Esophagus muscularis mucosa (tissue), 4 donors: ENCODE data around the gene ADAMTS17. TPM values are rescaled to one million over a fixed set of nuclear protein-coding genes. Genes with fewer than 3 reads are reported as not detected.

Experiments
- DNase-seq: peaks from one replicate; pipeline ENCODE4 v3.0.0-alpha.2; 2017; ENCODE audit errors: extremely low spot score
- H3K27ac ChIP-seq, 4 donors: fragments of 200-600 bp; sonication (generic); replicated peaks in 1 of 4; 1 replicate in 3 of 4; 2 replicates in 1 of 4; pipeline ENCODE4 v1.5.1; 2016 to 2019; ENCODE audit warnings: mild to moderate bottlenecking in 1 of 4
- H3K27me3 ChIP-seq, 4 donors: fragments of 200-600 bp; sonication (generic); one replicate each; pipeline versions ENCODE4 v1.5.1 to v1.6.0; 2016 to 2019
- H3K36me3 ChIP-seq, 4 donors: fragments of 200-600 bp; sonication (generic); one replicate each; pipeline ENCODE4 v1.5.1; 2016 to 2019
- H3K4me1 ChIP-seq, 4 donors: fragments of 200-600 bp; sonication (generic); one replicate each; pipeline ENCODE4 v1.5.1; 2016 to 2019
- H3K4me3 ChIP-seq, 4 donors: fragments of 200-600 bp; sonication (generic); 1 replicate in 2 of 4; 2 replicates in 2 of 4; pipeline ENCODE4 v1.5.1; 2016 to 2019; ENCODE audit warnings: mild to moderate bottlenecking in 4 of 4, moderate library complexity in 1 of 4
- H3K9me3 ChIP-seq, 4 donors: fragments of 200-600 bp; sonication (generic); 1 replicate in 3 of 4; 2 replicates in 1 of 4; pipeline ENCODE4 v1.5.1; 2016 to 2019
- EP300 ChIP-seq: sonication (generic); formaldehyde crosslinking; IDR thresholded peaks from one replicate; pipeline ENCODE4 v1.6.1; 2017; ENCODE audit warnings: antibody characterized with exemption
- POLR2A ChIP-seq: fragments of 450-650 bp; IDR thresholded peaks from one replicate; pipeline ENCODE4 v1.6.1; 2017; ENCODE audit warnings: antibody characterized with exemption, moderate library complexity, mild to moderate bottlenecking, low read depth
- POLR2AphosphoS5 ChIP-seq, 2 donors: sonication (generic); formaldehyde crosslinking; IDR thresholded peaks; one replicate each; pipeline ENCODE4 v1.6.1; 2017; ENCODE audit warnings: antibody characterized with exemption in 2 of 2
- WGBS: methylation state at CpG from one replicate; pipeline ENCODE4 v1.1.5; 2018; 5-methylcytosine and 5-hydroxymethylcytosine counted together
- intact Hi-C: fragments of 100-400 bp; cut with DNase I; formaldehyde crosslinking; loops from one replicate; pipeline ENCODE4 v1.15.1; 2023
- total RNA-seq, 4 donors: library from RNA; depleted of rRNA; stranded (reverse); fragments of >200 nt; gene quantifications; one replicate each; pipeline versions ENCODE4 v1.1.0 to v1.2.1, GENCODE V29; 2016
- TF ChIP-seq, protein P1 (sequence below), 3 experiments: fragments of 200-600 bp in 2 of 3; fragments of 450-650 bp in 1 of 3; sonication (generic) in 2 of 3; IDR thresholded peaks; one replicate each; pipeline ENCODE4 v1.5.1; 2017 to 2019; ENCODE audit warnings: antibody characterized with exemption in 3 of 3, mild to moderate bottlenecking in 2 of 3, moderate library complexity in 1 of 3

The ADAMTS17 gene
- total RNA-seq, 4 donors from 2014 or later: 5.3 to 12.0 (median 6.6) TPM

DNA sequence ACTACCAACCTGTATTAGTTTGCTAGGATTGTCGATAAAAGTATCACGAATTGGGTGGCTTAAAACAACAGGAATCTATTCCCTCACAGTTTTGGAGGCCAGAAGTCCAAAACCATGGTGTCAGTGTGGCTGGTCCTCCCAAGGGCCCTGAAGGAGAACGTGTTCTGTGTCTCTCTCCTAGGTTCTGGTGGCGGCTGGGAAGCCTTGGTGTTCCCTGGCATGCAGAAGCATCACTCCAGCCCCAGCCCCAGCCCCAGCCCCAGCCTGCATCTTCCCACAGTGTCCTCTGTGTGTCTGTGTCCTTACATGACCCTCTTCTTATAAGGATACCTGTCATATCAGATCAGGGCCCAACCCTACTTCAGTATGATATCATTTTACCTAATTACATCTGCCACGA is 336.1 kb downstream of the ADAMTS17 start:
- Histone ChIP-seq H3K4me1 (no peaks in the 10 kb centered on the region), H3K4me3 (no peak overlapping the region), H3K9me3 (no peaks in the 10 kb centered on the region), H3K36me3 (no peaks in the 10 kb centered on the region), H3K27me3 (no peaks in the 10 kb centered on the region), H3K27ac (no peak overlapping the region)
- TF ChIP-seq POLR2AphosphoS5 (IDR thresholded peaks at IDR 0.05): no peak
- TF ChIP-seq POLR2A: no peak
- TF ChIP-seq EP300: no peak
- TF ChIP-seq, protein P1, sequence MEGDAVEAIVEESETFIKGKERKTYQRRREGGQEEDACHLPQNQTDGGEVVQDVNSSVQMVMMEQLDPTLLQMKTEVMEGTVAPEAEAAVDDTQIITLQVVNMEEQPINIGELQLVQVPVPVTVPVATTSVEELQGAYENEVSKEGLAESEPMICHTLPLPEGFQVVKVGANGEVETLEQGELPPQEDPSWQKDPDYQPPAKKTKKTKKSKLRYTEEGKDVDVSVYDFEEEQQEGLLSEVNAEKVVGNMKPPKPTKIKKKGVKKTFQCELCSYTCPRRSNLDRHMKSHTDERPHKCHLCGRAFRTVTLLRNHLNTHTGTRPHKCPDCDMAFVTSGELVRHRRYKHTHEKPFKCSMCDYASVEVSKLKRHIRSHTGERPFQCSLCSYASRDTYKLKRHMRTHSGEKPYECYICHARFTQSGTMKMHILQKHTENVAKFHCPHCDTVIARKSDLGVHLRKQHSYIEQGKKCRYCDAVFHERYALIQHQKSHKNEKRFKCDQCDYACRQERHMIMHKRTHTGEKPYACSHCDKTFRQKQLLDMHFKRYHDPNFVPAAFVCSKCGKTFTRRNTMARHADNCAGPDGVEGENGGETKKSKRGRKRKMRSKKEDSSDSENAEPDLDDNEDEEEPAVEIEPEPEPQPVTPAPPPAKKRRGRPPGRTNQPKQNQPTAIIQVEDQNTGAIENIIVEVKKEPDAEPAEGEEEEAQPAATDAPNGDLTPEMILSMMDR (IDR thresholded peaks at IDR 0.05): no peak
- intact Hi-C loops: no loop called here
- WGBS: 92% methylated on average over 5 of the region's 5 CpGs
- no peak for DNase-seq

DNA sequence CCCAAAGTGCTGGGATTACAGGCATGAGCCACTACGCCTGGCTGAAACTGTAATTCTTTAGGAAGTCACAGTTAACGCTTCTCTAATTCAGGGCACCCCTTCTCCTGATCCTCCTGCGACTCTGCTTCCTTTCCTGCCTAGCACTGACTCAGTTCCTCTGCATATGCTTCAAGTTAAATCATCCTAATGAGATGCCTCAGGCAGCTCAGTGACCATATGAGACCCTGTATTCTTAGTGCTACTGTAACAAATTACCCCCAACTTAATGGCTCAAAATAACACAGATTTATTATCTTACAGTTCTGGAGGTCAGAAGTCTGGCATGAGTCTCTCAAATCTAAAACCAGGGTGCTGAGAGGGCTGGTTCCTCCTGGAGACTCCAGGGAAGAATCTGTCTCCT is 336.8 kb downstream of the ADAMTS17 start:
- H3K36me3 ChIP-seq: no peaks in the 10 kb centered on the region
- H3K4me3 ChIP-seq: no peak overlapping the region
- DNase-seq: no peak
- no peaks in the 10 kb centered on the region for H3K4me1 ChIP-seq
- H3K27ac ChIP-seq: no peak overlapping the region
- intact Hi-C loops: no loop called here
- 93% methylated on average over 2 of the region's 3 CpGs for WGBS
- no peaks in the 10 kb centered on the region for H3K27me3 ChIP-seq
- H3K9me3 ChIP-seq: no peaks in the 10 kb centered on the region
- TF ChIP-seq POLR2A (no peak), EP300 (no peak), POLR2AphosphoS5 (IDR thresholded peaks at IDR 0.05) (no peak)
- TF ChIP-seq, protein P1 (IDR thresholded peaks at IDR 0.05): no peak

DNA sequence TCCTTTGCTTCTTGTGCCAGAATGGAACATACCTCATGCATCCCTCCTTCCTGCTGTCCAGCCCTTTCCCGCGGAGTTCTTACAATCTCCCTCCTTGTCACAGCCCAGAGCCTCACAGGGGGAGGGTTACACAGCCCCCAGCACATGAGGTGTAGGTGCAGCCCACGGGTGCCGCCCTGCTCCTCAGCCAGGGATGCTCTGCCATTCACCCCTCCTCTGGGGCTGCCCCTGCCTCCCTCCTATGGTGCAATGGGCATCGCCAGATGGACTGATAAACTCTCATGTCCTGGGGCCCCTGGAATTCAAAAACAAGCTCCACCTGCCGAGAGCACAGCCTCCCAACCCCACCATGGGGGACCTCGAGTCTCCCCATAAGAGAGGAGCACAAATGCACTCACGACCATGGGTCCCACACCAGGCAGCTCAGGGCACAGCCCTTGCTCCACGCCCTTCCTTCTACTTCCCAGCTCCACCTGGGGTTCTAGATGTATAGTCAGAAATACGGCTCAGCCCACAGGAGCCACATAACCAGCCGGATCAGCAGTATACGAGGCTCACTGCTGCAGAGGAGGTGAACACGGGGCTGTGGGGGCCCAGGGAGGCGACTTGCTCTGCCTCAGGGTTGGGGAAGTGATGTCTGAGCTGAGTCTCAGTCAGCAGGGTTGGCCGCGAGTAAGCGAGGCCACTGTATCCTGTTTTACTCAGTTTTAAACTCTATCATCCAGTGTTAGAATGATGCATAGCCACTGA is 338.8 kb downstream of the ADAMTS17 start:
- DNase-seq: no peak
- Histone ChIP-seq H3K4me1 (no peaks in the 10 kb centered on the region), H3K4me3 (no peak overlapping the region), H3K27ac (no peak overlapping the region), H3K36me3 (no peaks in the 10 kb centered on the region), H3K9me3 (no peaks in the 10 kb centered on the region), H3K27me3 (no peaks in the 10 kb centered on the region)
- intact Hi-C loops: no loop called here
- TF ChIP-seq EP300 (no peak), POLR2AphosphoS5 (IDR thresholded peaks at IDR 0.05) (no peak), POLR2A (no peak)
- TF ChIP-seq, protein P1 (IDR thresholded peaks at IDR 0.05): no peak
- 70% methylated on average over 7 of the region's 17 CpGs for WGBS

DNA sequence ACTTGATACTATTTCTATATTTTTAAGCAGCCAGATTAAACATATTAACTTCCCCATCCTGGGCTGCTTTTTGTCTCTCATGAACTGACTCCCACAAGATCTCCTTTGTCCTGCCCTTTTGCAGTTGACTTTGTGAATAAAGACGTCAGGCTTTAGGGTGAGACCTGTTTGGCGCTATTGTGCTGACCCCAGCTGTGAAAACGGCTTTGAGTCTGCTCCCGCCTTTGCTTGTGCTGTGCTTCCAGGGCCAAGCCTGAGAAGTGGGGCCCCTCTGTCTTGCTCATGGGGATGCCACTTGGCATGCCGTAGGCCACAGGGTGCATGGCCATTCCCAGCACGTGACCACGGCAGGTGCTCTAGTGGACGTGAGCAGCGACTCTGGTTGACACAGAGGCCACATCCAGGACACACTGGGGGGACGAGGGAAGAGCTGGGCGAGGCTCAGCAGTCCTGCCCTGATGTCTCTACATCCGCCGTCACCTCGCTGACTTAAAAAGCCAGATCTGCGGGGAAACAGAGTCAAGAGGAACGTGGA is 339.6 kb downstream of the ADAMTS17 start:
- no peaks in the 10 kb centered on the region for H3K4me1 ChIP-seq
- WGBS: 81% methylated on average over 16 of the region's 16 CpGs
- TF ChIP-seq, protein P1 (IDR thresholded peaks at IDR 0.05): no peak
- TF ChIP-seq POLR2A (no peak), POLR2AphosphoS5 (IDR thresholded peaks at IDR 0.05) (no peak), EP300 (no peak)
- no peak overlapping the region for H3K27ac ChIP-seq
- no peak for DNase-seq
- intact Hi-C loops: no loop called here
- H3K4me3 ChIP-seq: no peak overlapping the region
- no peaks in the 10 kb centered on the region for H3K9me3 ChIP-seq
- no peaks in the 10 kb centered on the region for H3K27me3 ChIP-seq
- no peaks in the 10 kb centered on the region for H3K36me3 ChIP-seq

DNA sequence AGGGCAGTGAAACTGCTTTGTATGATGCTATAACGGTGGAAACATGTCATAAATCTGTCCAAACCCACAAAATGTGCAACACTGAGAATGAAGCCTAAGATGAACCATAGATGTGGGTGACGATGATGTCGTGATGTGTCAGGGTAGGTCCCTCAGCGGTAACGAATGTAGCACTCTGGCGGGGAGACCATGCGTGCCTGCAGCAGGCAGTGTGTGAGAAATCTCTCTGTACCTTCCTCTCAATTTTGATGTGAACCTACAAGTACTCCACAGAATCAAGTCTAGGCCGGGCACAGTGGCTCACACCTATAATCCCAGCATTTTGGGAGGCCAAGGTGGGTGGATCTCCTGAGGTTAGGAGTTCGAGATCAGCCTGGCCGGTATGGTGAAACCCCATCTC is 340.4 kb downstream of the ADAMTS17 start:
- Histone ChIP-seq H3K27ac (no peak overlapping the region), H3K36me3 (no peaks in the 10 kb centered on the region), H3K9me3 (no peaks in the 10 kb centered on the region), H3K4me1 (no peaks in the 10 kb centered on the region), H3K27me3 (no peaks in the 10 kb centered on the region), H3K4me3 (no peak overlapping the region)
- DNase-seq: no peak
- no peak for TF ChIP-seq EP300
- no peak for TF ChIP-seq POLR2A
- 92% methylated on average over 10 of the region's 10 CpGs for WGBS
- intact Hi-C loops: no loop called here
